Effector memory CD4-positive, alpha-beta T cell (primary cell): Measurements from ENCODE around the gene CDYL.

Experiments
- DNase-seq, 3 donors: peaks; one replicate each; pipeline ENCODE4 v3.0.0-alpha.2; 2020
- H3K27ac ChIP-seq: 2 replicates; pipeline ENCODE4 v1.7.0; 2013; ENCODE audit warnings: mild to moderate bottlenecking, low read length, moderate library complexity; ENCODE audit not compliant: insufficient read depth, poor library complexity, severe bottlenecking
- H3K27me3 ChIP-seq: replicated peaks from 2 replicates; pipeline ENCODE4 v1.7.0; 2013; ENCODE audit warnings: mild to moderate bottlenecking, low read length; ENCODE audit not compliant: insufficient read depth, control insufficient read depth, poor library complexity, severe bottlenecking
- H3K36me3 ChIP-seq: 2 replicates; pipeline ENCODE4 v1.7.0; 2013; ENCODE audit warnings: mild to moderate bottlenecking, low read length, moderate library complexity; ENCODE audit not compliant: control insufficient read depth, insufficient read depth
- H3K4me1 ChIP-seq: 2 replicates; pipeline ENCODE4 v1.7.0; 2013; ENCODE audit warnings: low read length, mild to moderate bottlenecking; ENCODE audit not compliant: control insufficient read depth, insufficient read depth, poor library complexity, severe bottlenecking
- H3K4me3 ChIP-seq: 2 replicates; pipeline ENCODE4 v1.7.0; 2013; ENCODE audit warnings: low read length, low read depth, mild to moderate bottlenecking; ENCODE audit not compliant: insufficient read depth, poor library complexity, severe bottlenecking
- H3K9me3 ChIP-seq: 2 replicates; pipeline ENCODE4 v1.7.0; 2013; ENCODE audit warnings: mild to moderate bottlenecking, low read length, moderate library complexity; ENCODE audit not compliant: control insufficient read depth

Gene CDYL

DNA sequence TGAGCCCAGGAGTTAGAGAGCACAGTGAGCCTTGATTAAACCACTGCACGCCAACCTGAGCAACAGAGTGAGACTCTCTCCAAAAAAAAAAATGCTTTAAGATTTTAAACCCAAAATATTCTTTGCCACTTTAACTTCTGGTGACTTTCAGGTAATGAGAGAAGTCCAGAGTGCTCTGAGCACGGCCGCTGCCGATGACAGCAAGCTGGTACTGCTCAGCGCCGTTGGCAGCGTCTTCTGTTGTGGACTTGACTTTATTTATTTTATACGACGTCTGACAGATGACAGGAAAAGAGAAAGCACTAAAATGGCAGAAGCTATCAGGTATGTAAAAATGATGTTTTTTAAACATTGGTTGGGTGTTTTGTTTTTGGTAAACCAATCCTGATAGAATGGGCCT lies 161.2 kb downstream of the CDYL start:
- DNase-seq: no peak
- Histone ChIP-seq H3K9me3 (no peaks in the 10 kb centered on the region), H3K27ac (no peak overlapping the region), H3K4me1 (no peaks in the 10 kb centered on the region), H3K36me3 (peaks cover 3% of the 10 kb centered on the region), H3K27me3 (no peaks in the 10 kb centered on the region), H3K4me3 (no peak overlapping the region)

- DNase-seq: no peak
- H3K9me3 ChIP-seq: no peaks in the 10 kb centered on the region
- no peaks in the 10 kb centered on the region for H3K27me3 ChIP-seq
- H3K27ac ChIP-seq: no peak overlapping the region
- peaks cover 10% of the 10 kb centered on the region for H3K36me3 ChIP-seq
- no peaks in the 10 kb centered on the region for H3K4me1 ChIP-seq
- no peak overlapping the region for H3K4me3 ChIP-seq
Measured at GRCh38 chr6:4939241-4939640, 163.0 kb downstream of the CDYL start.

- Histone ChIP-seq H3K27me3 (no peaks in the 10 kb centered on the region), H3K36me3 (peaks cover 12% of the 10 kb centered on the region), H3K27ac (no peak overlapping the region), H3K9me3 (no peaks in the 10 kb centered on the region), H3K4me1 (no peaks in the 10 kb centered on the region), H3K4me3 (no peak overlapping the region)
- DNase-seq: no peak
Measured at GRCh38 chr6:4940416-4940815, 164.2 kb downstream of the CDYL start.

GRCh38 chr6:4941782-4942672 lies 165.8 kb downstream of the CDYL start:
- Histone ChIP-seq H3K36me3 (peaks cover 17% of the 10 kb centered on the region), H3K27ac (no peak overlapping the region), H3K27me3 (no peaks in the 10 kb centered on the region), H3K9me3 (no peaks in the 10 kb centered on the region), H3K4me3 (no peak overlapping the region), H3K4me1 (no peaks in the 10 kb centered on the region)
- DNase-seq: no peak

DNA sequence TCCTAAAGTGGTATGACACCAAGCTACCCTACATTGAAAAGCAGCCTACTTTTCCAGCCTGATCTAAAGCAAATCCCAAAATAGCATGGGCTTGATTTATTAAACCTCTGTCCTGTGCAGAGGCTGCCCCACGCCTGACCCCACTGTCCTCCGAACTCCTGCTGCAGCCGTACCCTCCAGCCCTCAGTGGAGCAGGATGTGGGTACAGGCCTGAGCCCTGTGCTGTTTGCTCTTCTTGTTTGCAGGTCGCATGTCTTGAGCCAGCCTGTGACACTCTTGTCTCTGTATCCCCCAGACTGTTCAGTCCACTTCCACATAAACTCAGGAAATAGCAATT lies 166.4 kb downstream of the CDYL start:
- Histone ChIP-seq H3K4me3 (no peak overlapping the region), H3K27me3 (no peaks in the 10 kb centered on the region), H3K9me3 (no peaks in the 10 kb centered on the region), H3K27ac (no peak overlapping the region), H3K4me1 (no peaks in the 10 kb centered on the region), H3K36me3 (peaks cover 16% of the 10 kb centered on the region)
- DNase-seq: no peak

DNA sequence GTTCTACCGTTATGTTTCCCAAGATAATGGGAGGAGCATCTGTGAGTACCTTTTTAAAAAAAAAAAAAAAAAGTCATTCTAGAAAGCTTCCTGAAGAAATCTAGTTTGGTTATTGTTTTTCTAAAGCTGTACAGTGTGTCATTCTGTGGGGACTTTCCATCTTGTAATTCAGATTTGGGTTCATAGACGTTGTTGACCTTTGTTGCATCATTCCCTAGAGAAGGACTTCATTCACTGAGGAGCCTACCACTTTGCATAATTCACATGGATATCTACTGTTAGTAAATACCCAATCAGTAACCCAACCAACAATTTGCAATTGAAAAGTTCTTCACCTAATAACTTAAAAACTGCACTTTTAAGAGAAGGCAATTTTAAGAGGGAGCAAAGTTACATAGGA lies 167.5 kb downstream of the CDYL start:
- H3K9me3 ChIP-seq: no peaks in the 10 kb centered on the region
- H3K4me1 ChIP-seq: no peaks in the 10 kb centered on the region
- DNase-seq: no peak
- no peaks in the 10 kb centered on the region for H3K27me3 ChIP-seq
- no peak overlapping the region for H3K27ac ChIP-seq
- H3K4me3 ChIP-seq: no peak overlapping the region
- peaks cover 16% of the 10 kb centered on the region for H3K36me3 ChIP-seq

- no peaks in the 10 kb centered on the region for H3K9me3 ChIP-seq
- H3K4me1 ChIP-seq: no peaks in the 10 kb centered on the region
- H3K27me3 ChIP-seq: no peaks in the 10 kb centered on the region
- no peak for DNase-seq
- H3K27ac ChIP-seq: no peak overlapping the region
- H3K36me3 ChIP-seq: peaks cover 20% of the 10 kb centered on the region
- no peak overlapping the region for H3K4me3 ChIP-seq
Measured at GRCh38 chr6:4944325-4944724, 168.1 kb downstream of the CDYL start.

DNA sequence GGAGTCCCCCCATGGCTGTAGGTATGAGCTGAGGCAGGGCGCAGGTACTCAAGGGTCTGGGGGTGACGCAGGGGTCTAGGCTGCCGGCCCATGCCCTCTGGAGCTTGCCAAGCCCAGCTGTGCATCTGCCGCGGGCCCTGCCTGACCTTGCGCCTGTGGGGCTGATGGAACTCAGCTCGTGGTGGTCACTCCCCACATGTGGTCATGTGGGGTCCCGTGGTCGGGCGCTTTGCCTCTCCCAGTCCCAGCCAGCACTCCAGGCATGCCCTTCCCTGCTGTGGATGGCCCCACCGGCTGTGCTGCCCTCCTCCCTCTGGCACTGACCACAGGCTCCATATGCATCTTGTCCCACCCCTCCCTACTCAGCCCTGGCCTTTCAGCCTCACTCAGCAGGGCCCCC lies 170.3 kb downstream of the CDYL start:
- Histone ChIP-seq H3K4me1 (no peaks in the 10 kb centered on the region), H3K36me3 (peaks cover 20% of the 10 kb centered on the region), H3K27ac (no peak overlapping the region), H3K27me3 (no peaks in the 10 kb centered on the region), H3K4me3 (no peak overlapping the region), H3K9me3 (no peaks in the 10 kb centered on the region)
- no peak for DNase-seq

- H3K4me3 ChIP-seq: no peak overlapping the region
- H3K27me3 ChIP-seq: no peaks in the 10 kb centered on the region
- H3K9me3 ChIP-seq: no peaks in the 10 kb centered on the region
- peaks cover 24% of the 10 kb centered on the region for H3K36me3 ChIP-seq
- DNase-seq: no peak
- no peaks in the 10 kb centered on the region for H3K4me1 ChIP-seq
- H3K27ac ChIP-seq: no peak overlapping the region
Measured at GRCh38 chr6:4947716-4948115, 171.5 kb downstream of the CDYL start.

DNA sequence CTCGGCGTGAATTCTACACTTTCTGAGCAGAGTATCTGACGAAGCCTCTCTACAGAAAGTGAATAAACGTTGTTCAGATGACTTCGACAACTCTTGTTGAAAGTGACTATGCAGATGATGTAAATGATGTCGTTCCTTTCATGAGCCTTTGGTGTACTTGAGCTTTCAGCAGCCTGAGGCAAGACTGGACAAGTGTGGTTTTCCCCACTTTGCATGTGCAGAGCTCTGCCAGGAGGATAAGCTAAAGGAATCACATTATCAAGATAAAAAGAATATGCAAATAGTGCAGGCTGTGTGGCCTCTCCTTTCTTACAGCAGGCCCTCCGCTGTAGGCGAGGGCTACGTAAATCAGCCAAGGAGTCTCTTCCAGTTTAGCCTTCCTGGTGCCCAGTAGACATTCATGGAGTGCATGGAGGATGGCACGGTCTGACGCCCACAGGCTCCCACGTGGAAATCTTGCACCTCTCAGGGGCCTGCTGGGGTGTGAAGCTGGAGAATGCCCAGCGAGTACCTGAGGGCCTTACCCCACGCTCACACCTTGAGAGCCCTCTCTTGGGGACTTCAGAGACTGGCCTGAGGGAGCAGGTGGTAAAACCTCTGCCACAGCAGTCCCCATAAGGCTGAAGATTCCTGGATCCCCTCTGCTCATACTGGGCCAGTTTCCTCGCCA lies 172.7 kb downstream of the CDYL start:
- Histone ChIP-seq H3K27me3 (no peaks in the 10 kb centered on the region), H3K4me3 (no peak overlapping the region), H3K36me3 (peaks cover 26% of the 10 kb centered on the region), H3K27ac (no peak overlapping the region), H3K9me3 (no peaks in the 10 kb centered on the region), H3K4me1 (no peaks in the 10 kb centered on the region)
- DNase-seq: no peak
